ENCODE data around the gene PLA2G12A. TPM values are rescaled to one million over a fixed set of nuclear protein-coding genes. Genes with fewer than 3 reads are reported as not detected.

PLA2G12A gene
- total RNA-seq, 1 experiment from 2014 or later, result 37.9 TPM

GRCh38 chr4:109675843-109676242 lies 54.0 kb downstream of the PLA2G12A start:
- Histone ChIP-seq H3K9me3 (ENCODE audit: control insufficient read depth in 1 of 2, insufficient read depth in 1 of 2, low read depth in 1 of 2, low read length in 2 of 2) (peaks cover 0 to 4% of the 10 kb centered on the region in 2 experiments; a peak in 1 of 4 replicates), H3K4me3 (replicated peaks in 1 of 2; ENCODE audit: low read depth in 1 of 2, low read length in 2 of 2) (no peak overlapping the region), H4K20me1 (ENCODE audit: insufficient read depth) (no peaks in the 10 kb centered on the region), H2AFZ (ENCODE audit: low read depth, low read length, poor library complexity, severe bottlenecking) (no peak overlapping the region), H3K4me2 (ENCODE audit: low read length) (no peak overlapping the region), H3K9me2 (ENCODE audit: insufficient read depth) (no peaks in the 10 kb centered on the region), H3K79me2 (ENCODE audit: insufficient read depth, low read length) (no peaks in the 10 kb centered on the region), H3K27me3 (ENCODE audit: insufficient read depth, low read length) (no peaks in the 10 kb centered on the region), H3K9ac (ENCODE audit: low read length) (no peak overlapping the region), H3K36me3 (ENCODE audit: control insufficient read depth in 1 of 2, insufficient read depth in 2 of 2, low read length in 2 of 2) (no peaks in the 10 kb centered on the region), H3K27ac (ENCODE audit: low read depth, low read length) (no peak overlapping the region), H3K4me1 (ENCODE audit: control insufficient read depth in 1 of 2, insufficient read depth in 2 of 2, low read length in 2 of 2) (no peaks in the 10 kb centered on the region)
- CTCF ChIA-PET, result no interaction called here
- intact Hi-C loops (cut with micrococcal nuclease), result no loop called here
- POLR2A ChIA-PET, result no interaction called here
- ATAC-seq (no peak), DNase-seq (ENCODE audit: low read depth, low spot score) (no peak)
- no TSS peak for BruUV-seq (replicated peaks)
- RAD21 ChIA-PET (ENCODE audit: low non-redundant PET in 1 of 2, low total read pairs in 2 of 2, uncharacterized antibody in 2 of 2, unreplicated experiment in 2 of 2), result no interaction called here
- TF ChIP-seq EGR1 (IDR thresholded peaks at IDR 0.05; ENCODE audit: low read depth), result no peak

DNA sequence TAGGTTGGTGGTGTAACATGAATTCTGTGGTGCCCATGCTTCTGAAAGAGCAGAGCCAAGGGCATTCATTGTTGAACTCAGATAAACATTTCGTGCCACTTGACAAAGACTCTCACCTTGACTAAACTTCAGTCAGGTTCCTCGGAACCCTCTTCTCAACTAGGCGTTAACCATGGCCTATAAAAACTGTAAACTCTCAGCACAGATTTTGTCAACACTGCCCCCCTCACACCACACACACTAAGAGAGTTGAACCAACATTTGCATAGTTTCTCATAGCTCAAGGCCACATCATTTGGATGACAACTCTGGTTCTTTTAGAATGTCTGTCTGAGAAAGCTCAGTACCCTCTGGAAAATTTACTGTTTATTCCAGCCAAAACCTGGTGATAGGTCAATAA lies 54.7 kb downstream of the PLA2G12A start:
- ChIA-PET RAD21 (ENCODE audit: low non-redundant PET in 1 of 2, low total read pairs in 2 of 2, uncharacterized antibody in 2 of 2, unreplicated experiment in 2 of 2) (no interaction called here), POLR2A (no interaction called here), CTCF (no interaction called here)
- Histone ChIP-seq H3K9me3 (ENCODE audit: control insufficient read depth in 1 of 2, insufficient read depth in 1 of 2, low read depth in 1 of 2, low read length in 2 of 2) (peaks cover 0 to 4% of the 10 kb centered on the region in 2 experiments; a peak in 1 of 4 replicates), H3K4me1 (ENCODE audit: control insufficient read depth in 1 of 2, insufficient read depth in 2 of 2, low read length in 2 of 2) (no peaks in the 10 kb centered on the region), H4K20me1 (ENCODE audit: insufficient read depth) (no peaks in the 10 kb centered on the region), H3K4me3 (replicated peaks in 1 of 2; ENCODE audit: low read depth in 1 of 2, low read length in 2 of 2) (no peak overlapping the region), H3K9me2 (ENCODE audit: insufficient read depth) (no peaks in the 10 kb centered on the region), H3K79me2 (ENCODE audit: insufficient read depth, low read length) (no peaks in the 10 kb centered on the region), H3K27ac (ENCODE audit: low read depth, low read length) (no peak overlapping the region), H3K27me3 (ENCODE audit: insufficient read depth, low read length) (no peaks in the 10 kb centered on the region), H3K9ac (ENCODE audit: low read length) (no peak overlapping the region), H3K4me2 (ENCODE audit: low read length) (no peak overlapping the region), H2AFZ (ENCODE audit: low read depth, low read length, poor library complexity, severe bottlenecking) (no peak overlapping the region), H3K36me3 (ENCODE audit: control insufficient read depth in 1 of 2, insufficient read depth in 2 of 2, low read length in 2 of 2) (no peaks in the 10 kb centered on the region)
- ATAC-seq, result no peak
- no peak for DNase-seq (ENCODE audit: low read depth, low spot score)
- intact Hi-C loops (cut with micrococcal nuclease), result no loop called here
- TF ChIP-seq EZH2phosphoT487 (IDR thresholded peaks at IDR 0.05; ENCODE audit: borderline replicate concordance), result no peak
- BruUV-seq (replicated peaks), result no TSS peak

GRCh38 chr4:109673303-109673702 lies 56.6 kb downstream of the PLA2G12A start:
- no peak overlapping the region for H3K9ac ChIP-seq (ENCODE audit: low read length)
- no peak for ATAC-seq
- intact Hi-C loops (cut with micrococcal nuclease), result no loop called here
- no peak overlapping the region for H3K4me2 ChIP-seq (ENCODE audit: low read length)
- no peak for DNase-seq (ENCODE audit: low read depth, low spot score)
- H3K27me3 ChIP-seq (ENCODE audit: insufficient read depth, low read length), result no peaks in the 10 kb centered on the region
- ChIA-PET POLR2A (no interaction called here), RAD21 (ENCODE audit: low non-redundant PET in 1 of 2, low total read pairs in 2 of 2, uncharacterized antibody in 2 of 2, unreplicated experiment in 2 of 2) (no interaction called here), CTCF (no interaction called here)
- no peaks in the 10 kb centered on the region for H3K79me2 ChIP-seq (ENCODE audit: insufficient read depth, low read length)
- no peak overlapping the region for H3K27ac ChIP-seq (ENCODE audit: low read depth, low read length)
- BruUV-seq (replicated peaks), result no TSS peak
- H2AFZ ChIP-seq (ENCODE audit: low read depth, low read length, poor library complexity, severe bottlenecking), result no peak overlapping the region
- H3K4me3 ChIP-seq (replicated peaks in 1 of 2; ENCODE audit: low read depth in 1 of 2, low read length in 2 of 2), result no peak overlapping the region
- H3K9me3 ChIP-seq (ENCODE audit: control insufficient read depth in 1 of 2, insufficient read depth in 1 of 2, low read depth in 1 of 2, low read length in 2 of 2), result peaks cover 0 to 4% of the 10 kb centered on the region in 2 experiments; a peak in 1 of 4 replicates
- no peaks in the 10 kb centered on the region for H4K20me1 ChIP-seq (ENCODE audit: insufficient read depth)
- no peaks in the 10 kb centered on the region for H3K9me2 ChIP-seq (ENCODE audit: insufficient read depth)
- no peaks in the 10 kb centered on the region for H3K4me1 ChIP-seq (ENCODE audit: control insufficient read depth in 1 of 2, insufficient read depth in 2 of 2, low read length in 2 of 2)
- H3K36me3 ChIP-seq (ENCODE audit: control insufficient read depth in 1 of 2, insufficient read depth in 2 of 2, low read length in 2 of 2), result no peaks in the 10 kb centered on the region
- TF ChIP-seq POLR2AphosphoS5 (IDR thresholded peaks at IDR 0.05; ENCODE audit: low read depth, low read length), result no peak
- TF ChIP-seq JUND (IDR thresholded peaks at IDR 0.05), result no peak
- TF ChIP-seq YY1 (IDR thresholded peaks at IDR 0.05; ENCODE audit: extremely low read depth, insufficient replicate concordance, low read depth, low read length), result no peak
- no peak for TF ChIP-seq EZH2phosphoT487 (IDR thresholded peaks at IDR 0.05; ENCODE audit: borderline replicate concordance)
- TF ChIP-seq ATF3 (IDR thresholded peaks at IDR 0.05), result no peak
- TF ChIP-seq CEBPB (IDR thresholded peaks at IDR 0.05; ENCODE audit: low read depth), result no peak
- TF ChIP-seq ELF1 (IDR thresholded peaks at IDR 0.05; ENCODE audit: borderline replicate concordance, low read depth), result no peak
- TF ChIP-seq SRF (IDR thresholded peaks at IDR 0.05; ENCODE audit: low read depth), result no peak
- TF ChIP-seq FOSL1 (IDR thresholded peaks at IDR 0.05; ENCODE audit: low read depth), result no peak
- TF ChIP-seq RAD21 (IDR thresholded peaks at IDR 0.05; ENCODE audit: low read depth), result no peak
- no peak for TF ChIP-seq TCF7L2 (IDR thresholded peaks at IDR 0.05; ENCODE audit: borderline replicate concordance, extremely low read depth, insufficient read depth, insufficient read length)

All from HCT116 (cell line).